GM21786 (cell line): ENCODE measurements around the gene SCGB3A1.

Experiments
- ATAC-seq: cut with Tn5 transposase; IDR thresholded peaks from one replicate; pipeline ENCODE4 v1.9.1; 2021; ENCODE audit not compliant: unreplicated experiment

The SCGB3A1 gene

GRCh38 chr5:180590543-180591310 lies 572 bp downstream of the SCGB3A1 start:
- no peak for ATAC-seq

GRCh38 chr5:180589771-180590542 lies 1.3 kb downstream of the SCGB3A1 start:
- ATAC-seq = no peak

- no peak for ATAC-seq
Measured at GRCh38 chr5:180586870-180587269, 4.4 kb downstream of the SCGB3A1 start.

- ATAC-seq = no peak
Measured at GRCh38 chr5:180586204-180586603, 5.1 kb downstream of the SCGB3A1 start.

- ATAC-seq = no peak
Measured at GRCh38 chr5:180583738-180584137, 7.6 kb downstream of the SCGB3A1 start.

- ATAC-seq = no peak
Measured at GRCh38 chr5:180580681-180581080, 10.6 kb downstream of the SCGB3A1 start.

GRCh38 chr5:180575571-180575970 lies 15.7 kb downstream of the SCGB3A1 start:
- no peak for ATAC-seq

GRCh38 chr5:180568914-180569313 lies 22.4 kb downstream of the SCGB3A1 start:
- ATAC-seq = no peak

GRCh38 chr5:180563994-180564393 lies 27.3 kb downstream of the SCGB3A1 start:
- no peak for ATAC-seq

GRCh38 chr5:180558232-180558631 lies 33.1 kb downstream of the SCGB3A1 start:
- no peak for ATAC-seq

GRCh38 chr5:180557217-180557809 lies 34.0 kb downstream of the SCGB3A1 start:
- ATAC-seq = no peak

- ATAC-seq = no peak
Measured at GRCh38 chr5:180555168-180555921, 36.0 kb downstream of the SCGB3A1 start.

- no peak for ATAC-seq
Measured at GRCh38 chr5:180553530-180553929, 37.8 kb downstream of the SCGB3A1 start.

GRCh38 chr5:180548563-180548962 lies 42.7 kb downstream of the SCGB3A1 start:
- ATAC-seq = no peak

GRCh38 chr5:180545248-180545647 lies 46.1 kb downstream of the SCGB3A1 start:
- ATAC-seq = no peak

- ATAC-seq = no peak
Measured at GRCh38 chr5:180541710-180542109, 49.6 kb downstream of the SCGB3A1 start.
